IMR-90 (cell line): ENCODE data around the gene ATP10A. TPM values are rescaled to one million over a fixed set of nuclear protein-coding genes. Genes with fewer than 3 reads are reported as not detected.
A peak's percentile ranks its signal among the peaks of the same experiment; 100 is the strongest.

ENCODE experiments used
- ATAC-seq: fragments of 200-7000 bp; cut with Tn5 transposase; 2 replicates; pipeline ENCODE4 v1.9.1; 2020; ENCODE audit warnings: low read depth, mild to moderate bottlenecking, moderate library complexity
- BruUV-seq: library from RNA; stranded (reverse); fragments of 400-500 nt; replicated peaks from 2 replicates; lab custom pipeline; 2021; lab: Mats Ljungman, UMichigan
- CTCF ChIA-PET: fragments of 300-600 bp; formaldehyde crosslinking; extraction: SDS; loops from one replicate; lab custom pipeline; 2021; ENCODE audit warnings: antibody characterized with exemption; lab: Yijun Ruan, JAX
- POLR2A ChIA-PET: fragments of 300-600 bp; sonication (Branson Sonifier 250); formaldehyde crosslinking; loops from one replicate; lab custom pipeline; 2022; ENCODE audit warnings: antibody characterized with exemption; ENCODE audit not compliant: unreplicated experiment; lab: Charles Lee
- DNase-seq: peaks from one replicate; pipeline ENCODE4 v3.0.0; 2013
- H2AFZ ChIP-seq: replicated peaks from 2 replicates; pipeline ENCODE3; 2013; ENCODE audit warnings: low read length, mild to moderate bottlenecking; ENCODE audit not compliant: poor library complexity
- H2AK5ac ChIP-seq: 2 replicates; pipeline ENCODE4 v1.6.1; 2013; ENCODE audit warnings: low read depth, low read length, inconsistent platforms
- H2AK9ac ChIP-seq: replicated peaks from 2 replicates; pipeline ENCODE3; 2013; ENCODE audit warnings: mild to moderate bottlenecking, low read depth, low read length, moderate library complexity; ENCODE audit not compliant: poor library complexity
- H2BK120ac ChIP-seq: 2 replicates; pipeline ENCODE4 v1.6.1; 2013; ENCODE audit warnings: low read depth, low read length, inconsistent platforms
- H2BK15ac ChIP-seq: 3 replicates; pipeline ENCODE4 v1.6.1; 2013; ENCODE audit warnings: low read depth, low read length, inconsistent platforms
- H2BK20ac ChIP-seq: 2 replicates; pipeline ENCODE4 v1.6.1; 2013; ENCODE audit warnings: low read depth, mild to moderate bottlenecking, inconsistent platforms, low read length, moderate library complexity
- H2BK5ac ChIP-seq: 2 replicates; pipeline ENCODE4 v1.6.1; 2013; ENCODE audit warnings: mild to moderate bottlenecking, low read depth, low read length, inconsistent platforms; ENCODE audit not compliant: poor library complexity, severe bottlenecking
- H3K14ac ChIP-seq: replicated peaks from 2 replicates; pipeline ENCODE4 v1.6.1; 2013; ENCODE audit warnings: low read depth, low read length, inconsistent platforms
- H3K18ac ChIP-seq: 2 replicates; pipeline ENCODE4 v1.6.1; 2013; ENCODE audit warnings: low read depth, low read length, control low read depth
- H3K23ac ChIP-seq: 2 replicates; pipeline ENCODE4 v1.6.1; 2013; ENCODE audit warnings: low read depth, low read length, inconsistent platforms
- H3K27ac ChIP-seq: 2 replicates; pipeline ENCODE4 v1.5.1; 2013; ENCODE audit warnings: mild to moderate bottlenecking, control low read depth, low read length; ENCODE audit not compliant: insufficient read depth
- H3K27me3 ChIP-seq: 2 replicates; pipeline ENCODE4 v1.6.1; 2013; ENCODE audit warnings: low read length; ENCODE audit not compliant: control insufficient read depth, insufficient read depth
- H3K36me3 ChIP-seq: 2 replicates; pipeline ENCODE4 v1.6.1; 2013; ENCODE audit warnings: low read length, mixed read lengths; ENCODE audit not compliant: control insufficient read depth, insufficient read depth
- H3K4ac ChIP-seq: 2 replicates; pipeline ENCODE4 v1.6.1; 2013; ENCODE audit warnings: low read depth, low read length, inconsistent platforms
- H3K4me1 ChIP-seq: 2 replicates; pipeline ENCODE4 v1.6.1; 2013; ENCODE audit warnings: low read length, mixed read lengths; ENCODE audit not compliant: control insufficient read depth, insufficient read depth
- H3K4me2 ChIP-seq: 2 replicates; pipeline ENCODE4 v1.6.1; 2013; ENCODE audit warnings: low read depth, mild to moderate bottlenecking, control low read depth, low read length, moderate library complexity
- H3K4me3 ChIP-seq: 2 replicates; pipeline ENCODE4 v1.5.1; 2013; ENCODE audit warnings: low read depth, mild to moderate bottlenecking, control low read depth, low read length, moderate library complexity; ENCODE audit not compliant: insufficient read depth
- H3K56ac ChIP-seq: 2 replicates; pipeline ENCODE4 v1.6.1; 2013; ENCODE audit warnings: low read length, inconsistent platforms; ENCODE audit not compliant: insufficient read depth; ENCODE audit errors: extremely low read depth
- H3K79me1 ChIP-seq, 2 experiments: 2 replicates each; pipeline ENCODE4 v1.6.1; 2013; ENCODE audit warnings: low read length in 2 of 2, inconsistent platforms in 1 of 2, low read depth in 1 of 2
- H3K9ac ChIP-seq: 2 replicates; pipeline ENCODE4 v1.6.1; 2013; ENCODE audit warnings: low read depth, low read length, control low read depth
- H3K9me1 ChIP-seq: 2 replicates; pipeline ENCODE4 v1.6.1; 2013; ENCODE audit warnings: low read length, inconsistent platforms; ENCODE audit not compliant: insufficient read depth
- H3K9me3 ChIP-seq: 2 replicates; pipeline ENCODE4 v1.6.1; 2013; ENCODE audit warnings: low read length; ENCODE audit not compliant: control insufficient read depth, insufficient read depth
- H4K20me1 ChIP-seq: 2 replicates; pipeline ENCODE4 v1.6.1; 2013; ENCODE audit warnings: low read length, inconsistent platforms; ENCODE audit not compliant: insufficient read depth
- H4K5ac ChIP-seq: 2 replicates; pipeline ENCODE4 v1.6.1; 2013; ENCODE audit warnings: mild to moderate bottlenecking, low read depth, low read length, control low read depth
- H4K8ac ChIP-seq, 2 experiments: 2 replicates each; pipeline ENCODE4 v1.6.1; 2013; ENCODE audit warnings: low read depth in 2 of 2, low read length in 2 of 2, control low read depth in 1 of 2, inconsistent platforms in 1 of 2
- H4K91ac ChIP-seq: 2 replicates; pipeline ENCODE4 v1.6.1; 2013; ENCODE audit warnings: low read depth, low read length, inconsistent platforms; ENCODE audit not compliant: insufficient read depth
- BHLHE40 ChIP-seq: fragments of 150-350 bp; IDR thresholded peaks from 2 replicates; pipeline ENCODE4 v1.6.1; 2016; ENCODE audit warnings: mild to moderate bottlenecking, low read depth, low read length
- CEBPB ChIP-seq: IDR thresholded peaks from 2 replicates; pipeline ENCODE4 v1.6.1; 2012; ENCODE audit warnings: low read depth, low read length, improper control_type of control experiment
- CHD1 ChIP-seq: IDR thresholded peaks from 2 replicates; pipeline ENCODE4 v1.6.1; 2012; ENCODE audit warnings: low read depth, low read length, improper control_type of control experiment
- MAFK ChIP-seq: IDR thresholded peaks from 2 replicates; pipeline ENCODE4 v1.6.1; 2012; ENCODE audit warnings: low read depth, low read length, improper control_type of control experiment
- MAZ ChIP-seq: IDR thresholded peaks from 2 replicates; pipeline ENCODE4 v1.6.1; 2012; ENCODE audit warnings: low read depth, mild to moderate bottlenecking, low read length, improper control_type of control experiment, moderate library complexity, borderline replicate concordance
- MXI1 ChIP-seq: IDR thresholded peaks from 2 replicates; pipeline ENCODE4 v1.6.1; 2012; ENCODE audit warnings: low read depth, mild to moderate bottlenecking, low read length, moderate library complexity, borderline replicate concordance
- NFE2L2 ChIP-seq: fragments of 150-350 bp; IDR thresholded peaks from 2 replicates; pipeline ENCODE4 v1.6.1; 2016; ENCODE audit warnings: low read depth, mild to moderate bottlenecking, low read length
- POLR2A ChIP-seq: IDR thresholded peaks from 2 replicates; pipeline ENCODE4 v1.6.1; 2012; ENCODE audit warnings: mild to moderate bottlenecking, low read depth, low read length
- RAD21 ChIP-seq: IDR thresholded peaks from 2 replicates; pipeline ENCODE4 v1.6.1; 2012; ENCODE audit warnings: low read length, improper control_type of control experiment
- RCOR1 ChIP-seq: IDR thresholded peaks from 2 replicates; pipeline ENCODE4 v1.6.1; 2012; ENCODE audit warnings: mild to moderate bottlenecking, low read length, improper control_type of control experiment; ENCODE audit not compliant: insufficient replicate concordance
- RFX5 ChIP-seq: IDR thresholded peaks from 2 replicates; pipeline ENCODE4 v1.8.0; 2012; ENCODE audit warnings: low read depth, mild to moderate bottlenecking, low read length, moderate library complexity
- SMC3 ChIP-seq: fragments of 150-350 bp; IDR thresholded peaks from 2 replicates; pipeline ENCODE4 v1.6.1; 2016; ENCODE audit warnings: low read depth, mild to moderate bottlenecking, antibody characterized with exemption, low read length, moderate library complexity
- WGBS, 2 experiments: methylation state at CpG; one replicate each; pipeline versions ENCODE4 v1.1.5 to v1.1.7; 2013; ENCODE audit warnings: missing lambda C conversion rate in 2 of 2; ENCODE audit not compliant: insufficient read length in 1 of 2; ENCODE audit errors: extremely low coverage in 2 of 2; 5-methylcytosine and 5-hydroxymethylcytosine counted together
- dilution Hi-C: fragments of 300-500 bp; cut with HindIII; formaldehyde crosslinking; loops from one replicate; pipeline ENCODE4 v1.14.3; 2018; ENCODE audit warnings: low sequenced_read_pairs; ENCODE audit not compliant: unreplicated experiment
- in situ Hi-C: fragments of 300-500 bp; cut with MboI; formaldehyde crosslinking; loops from 3 replicates; pipeline ENCODE4 v1.14.3; 2019; ENCODE audit warnings: low sequenced_read_pairs, inconsistent platforms, mixed read lengths
- intact Hi-C: fragments of 100-400 bp; cut with micrococcal nuclease; formaldehyde crosslinking; loops from 2 replicates; pipeline ENCODE4 v1.10.0; 2022
- polyA plus RNA-seq, 3 experiments: library from polyadenylated mRNA; depleted of rRNA; stranded (reverse); fragments of >200 nt; gene quantifications; 2 replicates each; pipeline ENCODE4 v1.2.3, GENCODE V29; 2012; ENCODE audit warnings: low replicate concordance in 1 of 3
- total RNA-seq: library from RNA; depleted of rRNA; stranded (reverse); fragments of >200 nt; gene quantifications from 2 replicates; pipeline ENCODE4 v1.2.3, GENCODE V29; 2012
- TF ChIP-seq, protein P1 (sequence below): fragments of 150-350 bp; IDR thresholded peaks from 2 replicates; pipeline ENCODE4 v1.6.1; 2017; ENCODE audit warnings: mild to moderate bottlenecking, antibody characterized with exemption, low read length, low read depth
- TF ChIP-seq, protein P2 (sequence below): fragments of 150-350 bp; IDR thresholded peaks from 2 replicates; pipeline ENCODE4 v1.6.1; 2016; ENCODE audit warnings: low read depth, mild to moderate bottlenecking, low read length, moderate library complexity, borderline replicate concordance

ATP10A gene
- total and polyA plus RNA-seq, 2 of the 4 experiments (the other 2 are of a cell fraction): 13.8 to 16.0 TPM

DNA sequence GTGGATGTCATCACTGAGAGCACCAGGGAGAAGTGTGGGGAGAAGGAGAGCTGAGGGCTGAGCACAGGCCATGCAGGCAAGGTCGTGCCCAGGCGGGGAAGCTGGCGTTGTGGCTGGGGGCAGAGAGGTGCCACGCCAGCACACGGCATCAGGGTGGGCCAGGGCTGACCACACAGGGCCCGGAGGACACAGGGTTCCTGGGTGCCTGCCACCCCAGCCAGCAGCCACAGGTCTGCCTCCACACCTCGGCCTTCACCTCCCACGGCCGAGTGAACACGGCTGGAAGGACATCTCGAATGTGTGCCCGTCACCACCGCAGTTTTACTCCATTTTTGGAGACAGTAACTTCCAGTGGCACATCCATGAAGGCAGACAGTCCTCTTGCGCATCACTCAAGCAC is 77.1 kb downstream of the ATP10A start:
- Histone ChIP-seq H2BK5ac (peak overlapping the region; percentile 98), H3K4ac (peak overlapping the region; percentile 98), H3K4me3 (no peak overlapping the region), H3K79me1 (peaks cover 37 to 74% of the 10 kb centered on the region in 2 experiments), H2BK120ac (peak overlapping the region; percentile 92), H2AK5ac (peak overlapping the region; percentile 98), H2BK15ac (peak overlapping the region; percentile 82; the same call in 2 of the 3 replicates), H3K9me3 (no peaks in the 10 kb centered on the region), H4K20me1 (peaks cover 7% of the 10 kb centered on the region; the same call in 1 of the 2 replicates), H2AFZ (peak overlapping the region; percentile 80), H3K27me3 (no peaks in the 10 kb centered on the region), H3K4me1 (peaks cover 38% of the 10 kb centered on the region), H4K91ac (peak overlapping the region; percentile 99), H3K4me2 (no peak overlapping the region), H4K5ac (peak overlapping the region; percentile 75), H4K8ac (peak overlapping the region; percentile 64 to 88; a peak in 3 of 4 replicates), H2BK20ac (peak overlapping the region; percentile 93), H3K9ac (peak overlapping the region; percentile 16; the same call in 1 of the 2 replicates), H3K27ac (peak overlapping the region; percentile 65), H3K56ac (peak overlapping the region; percentile 86; the same call in 1 of the 2 replicates), H3K18ac (peak overlapping the region; percentile 65), H2AK9ac (peak overlapping the region; percentile 84), H3K36me3 (no peaks in the 10 kb centered on the region), H3K14ac (peak overlapping the region; percentile 93), H3K23ac (peak overlapping the region; percentile 91), H3K9me1 (peaks cover 26% of the 10 kb centered on the region)
- ATAC-seq (no peak), DNase-seq (no peak)
- in situ Hi-C loops (no loop called here), intact Hi-C loops (no loop called here), dilution Hi-C loops (no loop called here)
- WGBS, 2 experiments: 95% methylated on average over 13 of the region's 14 CpGs; no CpG with 5 or more reads in 1 of the 2 experiments
- ChIA-PET CTCF (interaction anchor here (1.0 to 1.6 kb wide), 2 partner anchors 12 to 148 kb away, joined by 3 to 5 read pairs; no protein-coding TSS in a partner anchor), POLR2A (interaction anchor here (0.7 kb wide), 1 partner anchor 76 kb away, joined by 3 read pairs; no protein-coding TSS in a partner anchor)
- TF ChIP-seq POLR2A (no peak), CHD1 (no peak), RFX5 (no peak), MAFK (no peak), MXI1 (no peak), RCOR1 (no peak), SMC3 (no peak), BHLHE40 (no peak), NFE2L2 (no peak), MAZ (no peak), RAD21 (no peak), CEBPB (no peak)
- TF ChIP-seq, protein P1, sequence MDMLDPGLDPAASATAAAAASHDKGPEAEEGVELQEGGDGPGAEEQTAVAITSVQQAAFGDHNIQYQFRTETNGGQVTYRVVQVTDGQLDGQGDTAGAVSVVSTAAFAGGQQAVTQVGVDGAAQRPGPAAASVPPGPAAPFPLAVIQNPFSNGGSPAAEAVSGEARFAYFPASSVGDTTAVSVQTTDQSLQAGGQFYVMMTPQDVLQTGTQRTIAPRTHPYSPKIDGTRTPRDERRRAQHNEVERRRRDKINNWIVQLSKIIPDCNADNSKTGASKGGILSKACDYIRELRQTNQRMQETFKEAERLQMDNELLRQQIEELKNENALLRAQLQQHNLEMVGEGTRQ: no peak
- TF ChIP-seq, protein P2, sequence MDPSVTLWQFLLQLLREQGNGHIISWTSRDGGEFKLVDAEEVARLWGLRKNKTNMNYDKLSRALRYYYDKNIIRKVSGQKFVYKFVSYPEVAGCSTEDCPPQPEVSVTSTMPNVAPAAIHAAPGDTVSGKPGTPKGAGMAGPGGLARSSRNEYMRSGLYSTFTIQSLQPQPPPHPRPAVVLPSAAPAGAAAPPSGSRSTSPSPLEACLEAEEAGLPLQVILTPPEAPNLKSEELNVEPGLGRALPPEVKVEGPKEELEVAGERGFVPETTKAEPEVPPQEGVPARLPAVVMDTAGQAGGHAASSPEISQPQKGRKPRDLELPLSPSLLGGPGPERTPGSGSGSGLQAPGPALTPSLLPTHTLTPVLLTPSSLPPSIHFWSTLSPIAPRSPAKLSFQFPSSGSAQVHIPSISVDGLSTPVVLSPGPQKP: no peak
- no TSS peak for BruUV-seq
